Endothelial cell of umbilical vein (primary cell): ENCODE results near the gene ZNF276. TPM values are rescaled to one million over a fixed set of nuclear protein-coding genes. Genes with fewer than 3 reads are reported as not detected.

Source experiments
- BruUV-seq: library from RNA; stranded (reverse); fragments of 400-500 nt; replicated peaks from 2 replicates; lab custom pipeline; 2021; lab: Mats Ljungman, UMichigan
- CTCF ChIA-PET: fragments of 300-600, 350-600 bp; sonication (Branson Sonifier 250); formaldehyde crosslinking; loops from one replicate; lab custom pipeline; 2021; ENCODE audit warnings: antibody characterized with exemption, inconsistent platforms; lab: Charles Lee
- POLR2A ChIA-PET: fragments of 300-600, 350-600 bp; sonication (Branson Sonifier 250); formaldehyde crosslinking; loops from one replicate; lab custom pipeline; 2021; ENCODE audit warnings: antibody characterized with exemption, inconsistent platforms; lab: Charles Lee
- DNase-seq: peaks from one replicate; pipeline ENCODE4 v3.0.0-alpha.2; 2011; ENCODE audit warnings: low read depth, low spot score
- FAIRE-seq: peaks from 2 replicates; lab custom pipeline; 2011; peaks lifted over from hg19 to GRCh38; lab: Jason Lieb, UNC
- H2AFZ ChIP-seq: 2 replicates; pipeline ENCODE4 v1.6.0; 2012; ENCODE audit warnings: low read depth, low read length, control low read depth, inconsistent platforms
- H3K27ac ChIP-seq: 2 replicates; pipeline ENCODE4 v1.5.1; 2011; ENCODE audit warnings: low read depth, mild to moderate bottlenecking, control low read depth, low read length, moderate library complexity; ENCODE audit not compliant: insufficient read depth
- H3K27me3 ChIP-seq, 2 experiments: 2 replicates each; pipeline versions ENCODE4 v1.6.0 to v1.6.1; 2011; ENCODE audit warnings: low read length in 2 of 2, mixed read lengths in 1 of 2; ENCODE audit not compliant: control insufficient read depth in 2 of 2, insufficient read depth in 2 of 2
- H3K36me3 ChIP-seq, 2 experiments: 2 replicates in 1 of 2; 3 replicates in 1 of 2; pipeline ENCODE4 v1.5.1; 2011; ENCODE audit warnings: low read length in 2 of 2, mild to moderate bottlenecking in 1 of 2, moderate library complexity in 1 of 2; ENCODE audit not compliant: control insufficient read depth in 2 of 2, insufficient read depth in 2 of 2; ENCODE audit errors: extremely low read depth in 1 of 2
- H3K4me1 ChIP-seq: 3 replicates; pipeline ENCODE4 v1.5.1; 2011; ENCODE audit warnings: mild to moderate bottlenecking, low read length; ENCODE audit not compliant: control insufficient read depth, insufficient read depth; ENCODE audit errors: extremely low read depth
- H3K4me2 ChIP-seq: 2 replicates; pipeline ENCODE4 v1.6.1; 2011; ENCODE audit warnings: low read length, control low read depth, mixed read lengths; ENCODE audit not compliant: insufficient read depth
- H3K4me3 ChIP-seq, 3 experiments: fragments of 200-600 bp in 1 of 3; sonication (generic), shearing (Covaris generic) in 1 of 3; replicated peaks in 1 of 3; 2 replicates each; pipeline ENCODE4 v1.5.1; 2011 to 2016; ENCODE audit warnings: control low read depth in 3 of 3, low read length in 3 of 3, mild to moderate bottlenecking in 2 of 3, inconsistent platforms in 1 of 3, low read depth in 1 of 3, moderate library complexity in 1 of 3; ENCODE audit not compliant: insufficient read depth in 1 of 3
- H3K79me2 ChIP-seq: 2 replicates; pipeline ENCODE4 v1.6.0; 2012; ENCODE audit warnings: low read length, inconsistent platforms; ENCODE audit not compliant: control insufficient read depth, insufficient read depth
- H3K9ac ChIP-seq: replicated peaks from 2 replicates; pipeline ENCODE3; 2011; ENCODE audit warnings: low read length, control low read depth; ENCODE audit not compliant: insufficient read depth; ENCODE audit errors: extremely low read depth
- H3K9me1 ChIP-seq: replicated peaks from 3 replicates; pipeline ENCODE4 v1.6.0; 2011; ENCODE audit warnings: mild to moderate bottlenecking, low read length; ENCODE audit not compliant: control insufficient read depth, insufficient read depth; ENCODE audit errors: extremely low read depth
- H3K9me3 ChIP-seq: replicated peaks from 2 replicates; pipeline ENCODE4 v1.5.1; 2012; ENCODE audit warnings: low read length, inconsistent platforms; ENCODE audit not compliant: control insufficient read depth, insufficient read depth
- H4K20me1 ChIP-seq: replicated peaks from 2 replicates; pipeline ENCODE3; 2011; ENCODE audit warnings: mild to moderate bottlenecking, low read length; ENCODE audit not compliant: control insufficient read depth, insufficient read depth; ENCODE audit errors: extremely low read depth
- EZH2 ChIP-seq: IDR thresholded peaks from 2 replicates; pipeline ENCODE4 v1.6.1; 2012; ENCODE audit warnings: borderline replicate concordance, low read depth, mild to moderate bottlenecking, moderate library complexity, low read length, inconsistent platforms; ENCODE audit not compliant: severe bottlenecking
- FOS ChIP-seq: IDR thresholded peaks from 2 replicates; pipeline ENCODE4 v1.6.1; 2011; ENCODE audit warnings: mild to moderate bottlenecking, low read length, moderate library complexity, borderline replicate concordance; ENCODE audit not compliant: insufficient read depth
- GATA2 ChIP-seq: IDR thresholded peaks from 2 replicates; pipeline ENCODE4 v1.7.0; 2011; ENCODE audit warnings: low read depth, mild to moderate bottlenecking, moderate library complexity, mixed read lengths, low read length; ENCODE audit not compliant: insufficient read length, insufficient read depth
- JUN ChIP-seq: IDR thresholded peaks from 2 replicates; pipeline ENCODE4 v1.6.1; 2011; ENCODE audit warnings: borderline replicate concordance, low read depth; ENCODE audit not compliant: insufficient read length, insufficient read depth
- MYC ChIP-seq: IDR thresholded peaks from one replicate; pipeline ENCODE4 v1.6.1; 2011; ENCODE audit warnings: mild to moderate bottlenecking, low read depth, low read length
- POLR2A ChIP-seq: IDR thresholded peaks from 2 replicates; pipeline ENCODE4 v1.6.1; 2012; ENCODE audit warnings: low read depth, mild to moderate bottlenecking, control low read depth, low read length
- POLR2AphosphoS5 ChIP-seq: IDR thresholded peaks from 2 replicates; pipeline ENCODE4 v1.6.1; 2012; ENCODE audit warnings: low read depth, mild to moderate bottlenecking, control low read depth, low read length, moderate library complexity; ENCODE audit not compliant: insufficient read depth
- dilution Hi-C: fragments of 300-500 bp; cut with MboI; formaldehyde crosslinking; loops from one replicate; pipeline ENCODE4 v1.15.0; 2019; ENCODE audit warnings: low sequenced_read_pairs; ENCODE audit not compliant: extremely low pct_ligation_motif_present
- intact Hi-C: fragments of 100-400 bp; cut with micrococcal nuclease; formaldehyde crosslinking; loops from one replicate; pipeline ENCODE4 v1.10.0; 2022
- polyA plus RNA-seq, 4 experiments: library from polyadenylated mRNA; depleted of rRNA in 3 of 4; stranded (reverse) in 3 of 4; unstranded in 1 of 4; fragments of >200 nt; gene quantifications; 2 replicates each; pipeline versions ENCODE4 v1.2.1 to v1.2.3, GENCODE V29; 2011 to 2012; ENCODE audit warnings: missing spikeins in 1 of 4
- total RNA-seq: library from RNA; stranded (reverse); gene quantifications from 2 replicates; pipeline ENCODE4 v1.2.3, GENCODE V29; 2021
- TF ChIP-seq, protein P1 (sequence below), 2 donors: IDR thresholded peaks; 1 replicate in 1 of 2; 2 replicates in 1 of 2; pipeline ENCODE4 v1.5.1; 2011; ENCODE audit warnings: low read length in 2 of 2, mild to moderate bottlenecking in 2 of 2, moderate library complexity in 2 of 2, control low read depth in 1 of 2, inconsistent platforms in 1 of 2, low read depth in 1 of 2; ENCODE audit not compliant: insufficient read depth in 1 of 2; ENCODE audit errors: extremely low read depth in 1 of 2
- TF ChIP-seq, protein P2 (sequence below): IDR thresholded peaks from 2 replicates; pipeline ENCODE4 v1.6.1; 2011; ENCODE audit not compliant: insufficient read depth, insufficient read length

Gene ZNF276
- total and polyA plus RNA-seq, 2 donors (not counting 3 experiments of a cell fraction or from before 2014, with no cell fraction given) = 36.6 to 40.0 TPM

DNA sequence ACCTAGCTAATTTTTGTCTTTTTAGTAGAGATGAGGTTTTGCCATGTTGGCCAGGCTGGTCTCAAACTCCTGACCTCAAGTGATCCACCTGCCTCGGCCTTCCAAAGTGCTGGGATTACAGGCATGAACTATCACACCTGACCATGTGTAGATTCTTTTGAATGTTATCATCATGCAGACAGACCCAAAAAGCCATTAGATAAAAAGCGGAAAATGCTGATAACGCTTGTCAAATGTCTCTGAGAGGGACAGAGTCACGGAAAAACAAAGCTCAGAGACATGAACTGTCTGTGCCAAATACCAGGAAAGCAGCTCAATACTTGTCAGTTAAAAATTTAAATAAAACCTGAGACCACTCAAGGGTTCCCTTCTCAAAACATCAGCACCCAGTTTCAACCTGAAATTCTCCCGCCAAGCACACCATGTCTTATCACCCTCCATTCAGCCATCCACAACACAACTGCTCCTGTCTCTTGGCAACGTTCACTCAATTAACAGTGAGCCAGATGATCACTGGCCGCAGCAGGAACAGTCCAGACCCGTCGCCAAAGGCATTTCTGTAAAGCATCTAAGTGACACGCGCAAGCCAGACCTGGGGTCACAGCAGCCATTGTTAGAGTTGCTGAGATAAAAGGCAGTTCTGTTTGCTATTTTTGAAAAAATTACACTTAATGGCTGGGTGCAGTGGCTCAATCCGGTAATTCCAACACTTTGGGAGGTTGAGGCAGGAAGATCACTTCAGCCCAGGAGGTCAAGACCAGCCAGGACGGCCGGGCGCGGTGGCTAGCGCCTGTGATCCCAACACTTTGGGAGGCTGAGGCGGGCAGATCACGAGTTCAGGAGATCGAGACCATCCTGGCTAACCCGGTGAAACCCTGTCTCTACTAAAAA lies 65.4 kb downstream of the ZNF276 start:
- CTCF ChIA-PET = no interaction called here
- no peak for DNase-seq
- peaks cover 0 to 6% of the 10 kb centered on the region in 2 experiments for H3K36me3 ChIP-seq

More for the DNA sequence above, 65.4 kb downstream of the ZNF276 start:
- Histone ChIP-seq H3K9ac (no peak overlapping the region), H2AFZ (no peak overlapping the region), H3K27me3 (no peaks in the 10 kb centered on the region), H3K9me3 (no peaks in the 10 kb centered on the region), H3K4me3 (no peak overlapping the region), H3K79me2 (no peaks in the 10 kb centered on the region), H4K20me1 (no peaks in the 10 kb centered on the region), H3K27ac (no peak overlapping the region), H3K4me2 (no peak overlapping the region), H3K9me1 (no peaks in the 10 kb centered on the region), H3K4me1 (no peaks in the 10 kb centered on the region)
- dilution Hi-C loops = no loop called here
- POLR2A ChIA-PET = no interaction called here
- BruUV-seq = no TSS peak
- FAIRE-seq = no peak
- intact Hi-C loops = no loop called here
- TF ChIP-seq FOS = no peak
- no peak for TF ChIP-seq POLR2AphosphoS5
- TF ChIP-seq JUN = no peak
- no peak for TF ChIP-seq POLR2A
- TF ChIP-seq EZH2 = no peak
- TF ChIP-seq, protein P1, sequence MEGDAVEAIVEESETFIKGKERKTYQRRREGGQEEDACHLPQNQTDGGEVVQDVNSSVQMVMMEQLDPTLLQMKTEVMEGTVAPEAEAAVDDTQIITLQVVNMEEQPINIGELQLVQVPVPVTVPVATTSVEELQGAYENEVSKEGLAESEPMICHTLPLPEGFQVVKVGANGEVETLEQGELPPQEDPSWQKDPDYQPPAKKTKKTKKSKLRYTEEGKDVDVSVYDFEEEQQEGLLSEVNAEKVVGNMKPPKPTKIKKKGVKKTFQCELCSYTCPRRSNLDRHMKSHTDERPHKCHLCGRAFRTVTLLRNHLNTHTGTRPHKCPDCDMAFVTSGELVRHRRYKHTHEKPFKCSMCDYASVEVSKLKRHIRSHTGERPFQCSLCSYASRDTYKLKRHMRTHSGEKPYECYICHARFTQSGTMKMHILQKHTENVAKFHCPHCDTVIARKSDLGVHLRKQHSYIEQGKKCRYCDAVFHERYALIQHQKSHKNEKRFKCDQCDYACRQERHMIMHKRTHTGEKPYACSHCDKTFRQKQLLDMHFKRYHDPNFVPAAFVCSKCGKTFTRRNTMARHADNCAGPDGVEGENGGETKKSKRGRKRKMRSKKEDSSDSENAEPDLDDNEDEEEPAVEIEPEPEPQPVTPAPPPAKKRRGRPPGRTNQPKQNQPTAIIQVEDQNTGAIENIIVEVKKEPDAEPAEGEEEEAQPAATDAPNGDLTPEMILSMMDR (IDR thresholded peaks at IDR 0.05; ENCODE audit: extremely low read depth in 1 of 2, insufficient read depth in 1 of 2, low read depth in 1 of 2, low read length in 2 of 2) = no peak
- no peak for TF ChIP-seq GATA2
- TF ChIP-seq, protein P2, sequence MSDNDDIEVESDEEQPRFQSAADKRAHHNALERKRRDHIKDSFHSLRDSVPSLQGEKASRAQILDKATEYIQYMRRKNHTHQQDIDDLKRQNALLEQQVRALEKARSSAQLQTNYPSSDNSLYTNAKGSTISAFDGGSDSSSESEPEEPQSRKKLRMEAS = no peak
- no peak for TF ChIP-seq MYC
